GM10266 (cell line): ENCODE results near the gene INHA.
A peak's percentile ranks its signal among the peaks of the same experiment; 100 is the strongest.

Source experiments
- DNase-seq: peaks from one replicate; pipeline ENCODE4 v3.0.0; 2012; ENCODE audit errors: extremely low spot score
- TF ChIP-seq, protein P1 (sequence below): IDR thresholded peaks from 2 replicates; pipeline ENCODE4 v1.5.1; 2012; ENCODE audit warnings: mild to moderate bottlenecking, low read depth; ENCODE audit not compliant: control insufficient read depth, insufficient read depth; ENCODE audit errors: missing control alignments

INHA gene

GRCh38 chr2:219547621-219548020 lies 24.5 kb upstream of the INHA start:
- TF ChIP-seq, protein P1, sequence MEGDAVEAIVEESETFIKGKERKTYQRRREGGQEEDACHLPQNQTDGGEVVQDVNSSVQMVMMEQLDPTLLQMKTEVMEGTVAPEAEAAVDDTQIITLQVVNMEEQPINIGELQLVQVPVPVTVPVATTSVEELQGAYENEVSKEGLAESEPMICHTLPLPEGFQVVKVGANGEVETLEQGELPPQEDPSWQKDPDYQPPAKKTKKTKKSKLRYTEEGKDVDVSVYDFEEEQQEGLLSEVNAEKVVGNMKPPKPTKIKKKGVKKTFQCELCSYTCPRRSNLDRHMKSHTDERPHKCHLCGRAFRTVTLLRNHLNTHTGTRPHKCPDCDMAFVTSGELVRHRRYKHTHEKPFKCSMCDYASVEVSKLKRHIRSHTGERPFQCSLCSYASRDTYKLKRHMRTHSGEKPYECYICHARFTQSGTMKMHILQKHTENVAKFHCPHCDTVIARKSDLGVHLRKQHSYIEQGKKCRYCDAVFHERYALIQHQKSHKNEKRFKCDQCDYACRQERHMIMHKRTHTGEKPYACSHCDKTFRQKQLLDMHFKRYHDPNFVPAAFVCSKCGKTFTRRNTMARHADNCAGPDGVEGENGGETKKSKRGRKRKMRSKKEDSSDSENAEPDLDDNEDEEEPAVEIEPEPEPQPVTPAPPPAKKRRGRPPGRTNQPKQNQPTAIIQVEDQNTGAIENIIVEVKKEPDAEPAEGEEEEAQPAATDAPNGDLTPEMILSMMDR, result no peak

DNA sequence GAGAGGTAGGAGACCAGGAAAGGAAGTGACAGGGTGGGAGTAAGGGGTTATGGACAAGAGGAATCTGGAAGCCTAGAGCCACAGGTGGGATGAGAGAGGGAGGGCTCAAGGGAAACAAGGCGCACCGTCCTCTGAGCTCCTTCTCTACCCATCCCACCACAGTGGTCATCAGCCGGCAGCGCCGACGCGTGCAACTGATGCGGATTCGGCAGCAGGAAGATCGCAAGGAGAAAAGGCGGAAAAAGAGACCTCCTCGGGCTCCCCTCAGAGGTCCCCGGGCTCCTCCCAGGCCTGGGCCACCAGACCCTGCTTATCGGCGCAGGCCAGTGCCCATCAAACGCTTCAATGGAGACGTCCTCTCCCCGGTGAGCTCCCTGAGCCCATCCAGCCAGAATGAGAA lies 23.1 kb upstream of the INHA start:
- DNase-seq, result no peak
- TF ChIP-seq, protein P1, result no peak

More at GRCh38 chr2:219547621-219548020, 24.5 kb upstream of the INHA start:
- no peak for DNase-seq

GRCh38 chr2:219549619-219550018 lies 22.5 kb upstream of the INHA start:
- no peak for DNase-seq
- TF ChIP-seq, protein P1, result no peak

DNA sequence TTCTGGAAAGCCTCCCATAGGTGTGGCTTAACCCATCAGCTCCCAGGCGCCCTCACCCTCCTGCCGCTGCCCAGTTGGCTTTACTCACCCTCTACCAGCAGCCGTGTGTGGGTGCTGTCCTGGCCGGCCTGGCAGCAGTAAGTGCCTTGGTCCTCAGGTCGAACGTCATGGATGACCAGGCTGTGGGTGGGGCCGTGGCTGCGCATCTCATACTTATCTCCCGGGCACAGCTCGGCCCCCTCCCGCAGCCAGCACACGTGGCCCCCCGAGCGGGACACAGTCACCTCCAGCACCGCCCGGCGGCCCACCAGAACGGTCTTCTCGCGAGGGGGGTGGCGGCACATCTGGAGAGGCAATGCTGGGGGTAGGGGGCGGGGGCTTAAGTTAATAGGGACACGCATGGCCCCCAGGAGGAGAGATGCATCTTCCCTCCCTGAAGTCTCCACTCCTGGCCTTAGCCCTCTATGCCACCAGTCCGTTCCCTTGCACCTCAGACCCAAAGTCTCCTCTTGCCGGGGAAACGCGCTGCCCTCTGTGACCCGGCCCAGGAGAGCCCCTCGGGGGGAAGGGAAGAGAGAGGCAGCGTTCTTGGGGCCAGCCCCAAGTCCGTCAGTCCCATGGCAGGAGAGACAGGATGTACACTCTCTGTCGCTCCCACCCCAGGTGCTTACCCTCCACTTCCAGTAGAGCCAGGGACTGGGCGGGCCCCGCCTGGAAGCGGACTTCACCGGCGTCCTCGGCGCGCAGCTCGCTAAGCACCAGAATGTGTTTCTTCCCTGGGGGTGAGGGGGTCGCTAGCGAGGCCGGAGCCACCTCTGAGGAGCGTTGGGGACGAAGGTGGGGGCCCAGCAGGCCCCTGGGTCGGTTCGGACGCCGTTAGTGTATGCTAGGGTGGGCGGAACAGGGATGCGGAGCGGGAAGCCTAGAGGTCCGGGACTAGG lies 20.4 kb upstream of the INHA start:
- TF ChIP-seq, protein P1, result no peak
- no peak for DNase-seq

- DNase-seq, result peak; percentile 94
- TF ChIP-seq, protein P1, result no peak
These were observed 19.5 kb upstream of the INHA start for GRCh38 chr2:219552382-219553167.

- TF ChIP-seq, protein P1, result no peak
- no peak for DNase-seq
These were observed 19.0 kb upstream of the INHA start for GRCh38 chr2:219553168-219553417.

- no peak for DNase-seq
- TF ChIP-seq, protein P1, result no peak
These were observed 18.6 kb upstream of the INHA start for GRCh38 chr2:219553463-219553963.
